SK-N-MC (cell line): ENCODE results near the gene VSIG2.

Experiments used
- EZH2 ChIP-seq: fragments of 200-600 bp; sonication (generic); IDR thresholded peaks from one replicate; pipeline ENCODE4 v1.6.1; 2017; ENCODE audit warnings: antibody characterized with exemption
- FOXP2 ChIP-seq: optimal IDR thresholded peaks from 2 replicates; pipeline ENCODE3; 2011; ENCODE audit warnings: mild to moderate bottlenecking, moderate library complexity; ENCODE audit not compliant: insufficient read depth; ENCODE audit errors: extremely low read length, control extremely low read depth
- POLR2AphosphoS5 ChIP-seq: IDR thresholded peaks from 2 replicates; pipeline ENCODE4 v1.6.1; 2012; ENCODE audit warnings: mild to moderate bottlenecking, low read depth, low read length, borderline replicate concordance

DNA sequence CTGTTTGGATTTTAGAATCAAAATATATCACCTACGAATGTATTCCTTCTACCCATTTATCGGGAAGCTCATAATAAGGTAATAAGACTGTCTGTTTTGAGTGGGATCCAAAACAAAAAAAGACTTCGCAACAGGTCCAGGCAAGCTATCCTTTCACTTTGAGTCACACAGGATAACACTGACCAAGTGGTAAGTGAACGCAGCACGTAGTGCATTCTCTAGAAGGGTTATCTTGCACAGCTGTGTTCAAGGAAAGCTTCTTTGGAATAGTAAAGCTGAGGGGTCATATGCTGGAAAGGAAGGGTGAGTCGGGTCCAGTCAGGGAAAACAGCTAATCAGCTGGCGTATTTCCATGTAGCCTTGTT, 34.7 kb downstream of the VSIG2 start:
- TF ChIP-seq FOXP2 (no peak), POLR2AphosphoS5 (no peak), EZH2 (no peak)
